Parathyroid adenoma (tissue), 2 donors: ENCODE data around the gene MPZL1.

Experiments used
- H2AFZ ChIP-seq: fragments of 300-600 bp; sonication (generic); one replicate; pipeline ENCODE4 v1.7.0; 2017; ENCODE audit warnings: antibody characterized with exemption, mild to moderate bottlenecking
- H3K27ac ChIP-seq: fragments of 300-600 bp; sonication (generic); one replicate; pipeline ENCODE4 v1.7.0; 2017
- H3K27me3 ChIP-seq: fragments of 300-600 bp; sonication (generic); one replicate; pipeline ENCODE4 v1.7.0; 2017; ENCODE audit warnings: low read length; ENCODE audit not compliant: control insufficient read depth, insufficient read depth
- H3K36me3 ChIP-seq: fragments of 300-600 bp; sonication (generic); one replicate; pipeline ENCODE4 v1.7.0; 2017; ENCODE audit warnings: low read length; ENCODE audit not compliant: control insufficient read depth, insufficient read depth
- H3K4me1 ChIP-seq: fragments of 300-600 bp; sonication (generic); one replicate; pipeline ENCODE4 v1.7.0; 2017; ENCODE audit warnings: control low read depth
- H3K4me2 ChIP-seq: fragments of 300-600 bp; sonication (generic); one replicate; pipeline ENCODE4 v1.7.0; 2017; ENCODE audit warnings: low read length
- H3K4me3 ChIP-seq: fragments of 300-600 bp; sonication (generic); one replicate; pipeline ENCODE4 v1.7.0; 2017; ENCODE audit warnings: low read depth, low read length
- H3K79me2 ChIP-seq: fragments of 300-600 bp; sonication (generic); one replicate; pipeline ENCODE4 v1.7.0; 2017; ENCODE audit warnings: control low read depth
- H3K9ac ChIP-seq: fragments of 300-600 bp; sonication (generic); one replicate; pipeline ENCODE4 v1.7.0; 2017; ENCODE audit warnings: mild to moderate bottlenecking
- H3K9me3 ChIP-seq: fragments of 300-600 bp; sonication (generic); one replicate; pipeline ENCODE4 v1.7.0; 2017; ENCODE audit warnings: low read length; ENCODE audit not compliant: control insufficient read depth
- TF ChIP-seq, protein P1 (sequence below): fragments of 300-600 bp; sonication (generic); IDR thresholded peaks from one replicate; pipeline ENCODE4 v1.7.0; 2017; ENCODE audit warnings: antibody characterized with exemption, mild to moderate bottlenecking
- donor health status: primary hyperparathyroidism.

Gene MPZL1

DNA sequence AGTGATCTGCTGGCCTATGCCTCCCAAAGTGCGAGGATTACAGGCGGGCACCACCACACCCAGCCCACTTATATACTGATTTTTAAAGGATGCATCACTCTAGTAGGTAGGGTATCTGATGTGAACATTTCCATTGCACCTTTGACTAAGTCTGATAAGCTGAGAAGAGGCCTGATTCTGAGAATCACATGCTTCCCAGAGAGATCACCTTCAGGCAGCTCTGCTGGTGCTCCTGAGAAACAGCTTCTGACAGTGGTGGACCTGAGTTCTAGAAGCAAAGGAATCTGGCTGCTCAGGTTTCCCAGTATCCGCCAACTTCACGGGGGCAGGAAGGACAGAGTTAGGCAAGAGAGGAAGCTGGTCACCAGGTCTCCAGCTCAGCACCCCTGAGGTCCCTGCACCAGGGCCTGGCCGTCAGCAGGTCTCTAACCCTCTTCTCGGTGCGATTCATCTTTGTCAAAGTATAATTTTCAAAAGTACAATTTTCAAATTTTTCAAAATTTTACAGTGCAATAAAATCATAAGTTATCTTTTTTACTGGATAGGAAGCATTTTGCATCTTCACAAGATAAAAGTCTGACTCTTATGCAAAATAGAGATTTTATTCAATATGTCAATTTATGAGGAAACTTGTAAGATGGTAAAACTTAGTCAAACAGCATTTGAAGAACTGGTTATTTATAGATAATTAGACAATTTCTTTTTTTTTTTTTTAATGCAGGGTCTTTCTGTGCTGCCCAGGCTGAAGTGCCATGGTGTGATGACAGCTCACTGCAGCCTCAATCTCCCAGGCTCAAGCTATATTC lies 25.8 kb upstream of the MPZL1 start:
- Histone ChIP-seq H3K27me3 (no peaks in the 10 kb centered on the region), H3K4me2 (no peak overlapping the region), H3K36me3 (no peaks in the 10 kb centered on the region), H3K4me1 (no peaks in the 10 kb centered on the region), H3K79me2 (no peaks in the 10 kb centered on the region), H3K9ac (no peak overlapping the region), H2AFZ (no peak overlapping the region), H3K4me3 (no peak overlapping the region), H3K27ac (no peak overlapping the region), H3K9me3 (no peaks in the 10 kb centered on the region)
- TF ChIP-seq, protein P1, sequence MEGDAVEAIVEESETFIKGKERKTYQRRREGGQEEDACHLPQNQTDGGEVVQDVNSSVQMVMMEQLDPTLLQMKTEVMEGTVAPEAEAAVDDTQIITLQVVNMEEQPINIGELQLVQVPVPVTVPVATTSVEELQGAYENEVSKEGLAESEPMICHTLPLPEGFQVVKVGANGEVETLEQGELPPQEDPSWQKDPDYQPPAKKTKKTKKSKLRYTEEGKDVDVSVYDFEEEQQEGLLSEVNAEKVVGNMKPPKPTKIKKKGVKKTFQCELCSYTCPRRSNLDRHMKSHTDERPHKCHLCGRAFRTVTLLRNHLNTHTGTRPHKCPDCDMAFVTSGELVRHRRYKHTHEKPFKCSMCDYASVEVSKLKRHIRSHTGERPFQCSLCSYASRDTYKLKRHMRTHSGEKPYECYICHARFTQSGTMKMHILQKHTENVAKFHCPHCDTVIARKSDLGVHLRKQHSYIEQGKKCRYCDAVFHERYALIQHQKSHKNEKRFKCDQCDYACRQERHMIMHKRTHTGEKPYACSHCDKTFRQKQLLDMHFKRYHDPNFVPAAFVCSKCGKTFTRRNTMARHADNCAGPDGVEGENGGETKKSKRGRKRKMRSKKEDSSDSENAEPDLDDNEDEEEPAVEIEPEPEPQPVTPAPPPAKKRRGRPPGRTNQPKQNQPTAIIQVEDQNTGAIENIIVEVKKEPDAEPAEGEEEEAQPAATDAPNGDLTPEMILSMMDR = no peak

DNA sequence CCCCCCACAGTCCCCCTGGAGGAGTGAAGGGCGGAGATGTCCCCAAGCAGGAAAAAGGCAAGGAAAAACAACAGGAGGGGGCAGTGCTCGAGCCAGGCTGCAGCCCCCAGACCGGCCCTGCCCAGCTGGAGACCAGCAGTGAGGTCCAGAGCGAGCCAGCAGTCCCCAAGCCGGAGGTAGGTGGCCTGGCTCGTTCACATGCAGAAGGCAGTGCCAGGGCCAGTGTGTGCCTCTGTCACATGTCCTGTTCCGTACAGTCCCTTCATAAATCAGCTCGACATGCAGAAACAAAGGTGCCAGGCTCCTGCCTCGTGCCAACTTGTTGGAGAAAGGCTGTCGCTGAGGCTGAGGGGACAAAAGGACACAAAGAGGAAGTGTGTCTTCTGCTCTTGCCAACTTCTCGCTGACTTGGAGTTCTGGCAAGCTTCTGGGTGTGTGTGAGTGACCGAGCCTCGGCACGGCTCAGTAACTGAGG lies 24.1 kb upstream of the MPZL1 start:
- TF ChIP-seq, protein P1 = no peak
- H3K9me3 ChIP-seq = no peaks in the 10 kb centered on the region
- no peaks in the 10 kb centered on the region for H3K4me1 ChIP-seq
- no peak overlapping the region for H3K27ac ChIP-seq
- no peaks in the 10 kb centered on the region for H3K36me3 ChIP-seq
- no peak overlapping the region for H3K4me2 ChIP-seq
- no peak overlapping the region for H3K9ac ChIP-seq
- no peak overlapping the region for H3K4me3 ChIP-seq
- no peaks in the 10 kb centered on the region for H3K79me2 ChIP-seq
- no peaks in the 10 kb centered on the region for H3K27me3 ChIP-seq
- H2AFZ ChIP-seq = no peak overlapping the region

DNA sequence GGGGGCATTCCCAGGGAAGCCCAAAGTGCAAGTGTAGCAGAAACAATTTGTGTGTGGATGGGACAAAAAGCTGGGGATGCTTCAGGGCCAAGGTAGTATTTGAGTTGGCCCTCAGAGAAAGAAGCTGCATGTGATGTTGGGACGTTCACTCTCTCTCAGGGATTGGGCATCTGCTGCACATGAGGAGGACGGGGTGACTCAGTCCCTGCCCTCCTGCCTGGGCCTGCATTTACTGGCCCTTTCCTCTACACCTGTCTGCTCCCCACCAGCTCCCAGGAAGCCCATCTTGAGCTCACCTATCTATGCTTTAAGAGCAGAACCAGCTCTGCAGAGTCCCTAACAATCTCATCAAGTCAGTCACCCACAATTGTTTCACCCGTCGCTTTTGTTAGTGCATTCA lies 23.5 kb upstream of the MPZL1 start:
- H2AFZ ChIP-seq = no peak overlapping the region
- H3K4me2 ChIP-seq = no peak overlapping the region
- TF ChIP-seq, protein P1 = no peak
- no peaks in the 10 kb centered on the region for H3K79me2 ChIP-seq
- H3K4me1 ChIP-seq = no peaks in the 10 kb centered on the region
- no peaks in the 10 kb centered on the region for H3K36me3 ChIP-seq
- no peak overlapping the region for H3K9ac ChIP-seq
- H3K27ac ChIP-seq = no peak overlapping the region
- H3K9me3 ChIP-seq = no peaks in the 10 kb centered on the region
- no peak overlapping the region for H3K4me3 ChIP-seq
- H3K27me3 ChIP-seq = no peaks in the 10 kb centered on the region

DNA sequence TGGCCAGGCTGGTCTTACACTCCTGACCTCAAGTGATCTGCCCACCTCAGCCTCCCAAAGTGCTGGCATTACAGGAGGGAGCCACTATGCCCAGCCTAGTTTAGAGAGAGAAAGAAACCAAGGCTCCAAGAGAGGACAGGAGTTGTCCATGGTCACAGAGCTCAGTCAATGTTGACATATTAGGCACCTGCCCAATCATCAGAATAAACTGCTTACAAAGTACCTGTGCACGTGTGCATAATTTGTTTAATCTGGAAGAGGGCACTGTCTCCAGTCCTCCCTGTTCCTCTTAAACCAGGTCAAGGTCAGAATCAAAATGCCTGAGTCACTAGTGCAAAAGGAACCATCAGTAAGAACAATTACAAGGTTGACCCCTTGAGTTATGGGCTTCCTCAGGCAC lies 20.3 kb upstream of the MPZL1 start:
- Histone ChIP-seq H3K4me2 (no peak overlapping the region), H3K79me2 (no peaks in the 10 kb centered on the region), H2AFZ (no peak overlapping the region), H3K27ac (no peak overlapping the region), H3K9me3 (no peaks in the 10 kb centered on the region), H3K27me3 (no peaks in the 10 kb centered on the region), H3K36me3 (no peaks in the 10 kb centered on the region), H3K4me3 (no peak overlapping the region), H3K4me1 (no peaks in the 10 kb centered on the region), H3K9ac (no peak overlapping the region)
- TF ChIP-seq, protein P1 = no peak

DNA sequence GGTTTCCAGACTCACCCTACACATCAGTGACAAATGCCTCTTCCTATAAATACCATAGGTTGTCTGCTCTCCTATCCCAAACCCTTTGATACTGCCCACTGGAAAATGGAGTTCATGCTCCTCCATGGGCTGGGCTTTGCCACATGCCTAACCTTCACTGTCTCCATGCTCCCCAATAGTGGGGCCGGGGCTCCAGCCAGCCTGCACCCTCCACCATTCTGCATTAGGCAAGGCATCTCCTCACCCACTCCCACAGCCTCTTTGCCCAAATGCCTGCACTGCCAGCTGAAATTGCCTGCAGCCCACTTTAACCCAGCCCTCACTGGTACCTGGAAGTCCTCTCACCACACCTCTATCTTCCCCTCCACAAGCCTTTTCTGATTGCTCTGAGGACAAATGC lies 18.2 kb upstream of the MPZL1 start:
- TF ChIP-seq, protein P1 = no peak
- no peak overlapping the region for H3K27ac ChIP-seq
- H3K36me3 ChIP-seq = no peaks in the 10 kb centered on the region

More for the DNA sequence above, 18.2 kb upstream of the MPZL1 start:
- Histone ChIP-seq H3K9me3 (no peaks in the 10 kb centered on the region), H3K79me2 (no peaks in the 10 kb centered on the region), H3K4me1 (no peaks in the 10 kb centered on the region), H3K4me3 (no peak overlapping the region), H2AFZ (no peak overlapping the region), H3K9ac (no peak overlapping the region), H3K27me3 (no peaks in the 10 kb centered on the region), H3K4me2 (no peak overlapping the region)
